Esophagus squamous epithelium (tissue), 4 donors: ENCODE data around the gene CD160.

Source experiments
- CTCF ChIP-seq, 6 experiments: fragments of 450-650 bp in 4 of 6; fragments of 200-600 bp in 2 of 6; sonication (generic) in 2 of 6; IDR thresholded peaks; one replicate each; pipeline ENCODE4 v1.5.1; 2016 to 2019; ENCODE audit warnings: antibody characterized with exemption in 6 of 6, mild to moderate bottlenecking in 4 of 6, moderate library complexity in 4 of 6
- POLR2A ChIP-seq, 4 donors: fragments of 450-650 bp; IDR thresholded peaks; one replicate each; pipeline ENCODE4 v1.6.1; 2017; ENCODE audit warnings: antibody characterized with exemption in 4 of 4, mild to moderate bottlenecking in 4 of 4, moderate library complexity in 3 of 4

GRCh38 chr1:145695821-145696629, 23.3 kb upstream of the CD160 start:
- TF ChIP-seq CTCF (IDR thresholded peaks at IDR 0.05) (no peak), POLR2A (IDR thresholded peaks at IDR 0.05) (no peak)
